ENCODE results near the gene ZNF750.

ZNF750 gene

DNA sequence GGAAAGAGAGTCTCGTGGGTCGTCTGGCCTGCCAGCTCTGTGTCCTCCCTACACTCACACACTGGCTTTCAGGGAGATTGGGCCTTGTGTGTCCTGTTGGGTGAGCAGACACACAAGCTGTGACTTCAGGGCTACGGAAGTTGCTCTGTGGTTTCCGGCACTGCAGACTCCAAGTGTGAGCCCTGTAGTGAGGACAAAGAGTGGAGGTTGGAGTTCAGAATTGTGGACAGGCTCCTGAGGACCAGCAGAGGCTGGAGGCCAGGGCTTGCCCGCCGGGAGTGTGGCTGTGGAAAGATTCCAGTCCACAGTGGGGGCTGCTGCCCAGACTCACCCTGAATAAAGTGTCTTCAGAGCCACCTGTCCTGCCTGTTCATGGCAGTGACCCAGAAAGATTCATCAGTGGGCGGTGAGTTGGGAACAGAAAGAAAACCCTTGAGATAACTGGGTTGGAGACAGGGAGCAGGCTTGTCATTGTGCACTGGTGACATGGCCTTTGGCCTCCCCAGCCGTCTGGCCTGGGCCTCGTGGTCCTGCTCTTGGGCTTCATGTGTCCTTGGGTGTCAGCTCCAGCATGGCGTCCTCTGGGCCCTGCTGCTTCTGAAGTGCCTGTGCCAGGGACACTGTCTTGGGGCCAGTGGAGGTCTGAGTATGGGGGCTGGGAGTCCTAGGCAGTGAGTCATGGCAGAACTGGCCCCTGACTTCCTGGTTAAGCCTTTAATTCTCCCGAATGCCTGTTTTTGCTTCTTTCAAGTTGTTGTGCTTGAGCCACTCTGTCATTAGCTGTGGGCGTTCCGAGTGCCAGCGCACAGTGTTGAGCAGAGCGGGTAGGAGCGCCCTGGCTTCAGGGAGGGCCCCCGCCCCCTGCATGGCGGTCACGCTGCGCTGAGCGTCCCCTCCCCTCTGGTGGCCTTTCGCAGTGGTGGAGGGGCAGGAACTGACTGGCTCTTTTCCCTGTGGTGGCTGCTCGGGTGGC, 19.9 kb upstream of the ZNF750 start:
- DNase-seq (ENCODE audit: low spot score), result peak; percentile 67

DNA sequence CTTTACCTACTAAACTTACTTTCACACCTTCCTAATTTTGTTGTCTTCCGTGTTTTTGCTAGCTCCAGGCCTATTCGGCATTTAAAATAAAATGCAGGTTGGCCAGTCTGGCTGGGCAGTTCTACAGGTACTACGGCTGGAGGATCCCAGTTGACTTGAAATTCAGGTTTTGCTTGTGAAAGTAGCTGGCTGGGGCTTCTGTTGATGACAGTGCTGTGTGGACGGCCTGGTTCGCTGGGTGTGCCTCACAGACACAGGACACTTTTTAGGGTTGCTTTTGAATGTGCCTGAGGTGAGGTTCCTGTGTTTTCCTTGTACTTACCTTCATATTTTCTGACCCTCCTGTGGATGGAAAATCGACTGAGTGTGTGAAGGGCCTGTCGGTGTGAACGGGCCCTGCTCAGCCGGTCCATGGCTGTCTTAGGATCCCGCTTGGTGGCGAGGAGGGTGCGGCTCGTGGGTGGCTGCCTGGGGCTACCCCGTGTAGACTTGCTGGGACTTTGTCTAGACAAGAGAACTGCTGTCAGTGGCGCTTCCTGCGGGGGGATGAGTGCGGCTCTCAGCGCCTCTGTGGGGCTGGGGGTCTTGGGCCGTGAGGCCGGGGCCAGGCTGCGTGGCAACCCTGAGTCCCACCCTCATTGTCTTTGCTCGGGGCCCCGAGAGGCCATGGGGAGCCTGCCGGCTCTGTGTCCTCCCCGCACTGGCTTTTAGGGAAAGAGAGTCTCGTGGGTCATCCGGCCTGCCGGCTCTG, 18.7 kb upstream of the ZNF750 start:
- peak; percentile 34 for DNase-seq (ENCODE audit: low spot score)

DNA sequence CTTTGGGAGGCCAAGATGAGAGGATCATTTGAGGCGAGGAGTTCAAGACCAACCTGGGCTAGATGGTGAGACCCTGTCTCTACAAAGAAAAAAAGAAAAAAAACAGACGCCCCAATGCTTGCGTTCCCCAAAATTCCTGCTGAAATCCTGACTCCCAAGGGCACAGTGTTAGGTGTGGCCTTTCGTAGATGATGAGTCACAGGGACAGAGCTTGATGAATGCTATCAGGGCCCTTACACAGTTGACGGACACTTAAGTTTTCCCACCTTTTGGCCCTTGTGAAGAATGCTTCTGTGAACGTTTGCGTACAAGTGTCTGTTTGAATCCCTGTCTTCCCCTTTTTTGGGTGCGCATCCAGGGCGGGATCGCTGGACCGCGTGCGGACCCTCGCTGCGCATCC, 16.5 kb upstream of the ZNF750 start:
- no peak for DNase-seq (ENCODE audit: low spot score)

DNA sequence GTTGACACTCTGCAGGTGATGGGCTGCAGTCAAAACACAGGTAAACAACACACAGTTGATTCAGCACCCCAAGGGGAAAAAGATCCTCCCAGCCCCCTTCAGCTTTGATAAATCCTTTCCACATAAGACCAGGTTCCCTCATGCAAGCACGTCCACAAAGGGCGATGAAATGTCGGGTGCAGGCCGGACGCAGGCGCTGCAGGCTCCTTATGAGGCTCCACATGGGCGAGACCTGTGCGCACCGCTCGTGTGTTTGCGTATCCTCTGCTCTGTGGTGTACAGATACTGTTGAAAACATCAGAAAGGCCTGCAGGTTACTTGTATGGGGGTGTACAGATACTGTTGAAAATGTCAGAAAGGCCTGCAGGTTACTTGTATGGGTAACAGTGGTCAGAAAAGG, 14.4 kb upstream of the ZNF750 start:
- DNase-seq (ENCODE audit: low spot score), result no peak

DNA sequence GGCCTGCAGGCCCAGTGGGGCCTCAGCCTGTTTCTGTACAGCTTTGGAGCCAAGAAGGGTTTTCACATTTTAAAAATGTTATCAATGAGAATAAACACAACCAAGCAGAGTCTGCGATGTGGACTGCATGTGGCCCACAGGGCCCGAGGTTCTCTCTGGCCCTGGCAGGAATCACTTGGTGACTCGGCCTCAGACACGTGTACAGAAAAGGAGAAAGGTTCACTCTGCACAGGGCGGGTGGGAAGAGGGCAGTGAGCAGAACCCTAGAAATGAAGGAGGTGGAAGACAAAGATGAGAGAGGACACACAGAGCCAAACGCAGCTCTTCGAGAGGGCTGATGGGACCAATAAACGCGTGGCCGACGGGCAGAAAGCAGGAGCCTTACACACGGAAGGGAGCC, 11.6 kb upstream of the ZNF750 start:
- DNase-seq (ENCODE audit: low spot score), result no peak

DNA sequence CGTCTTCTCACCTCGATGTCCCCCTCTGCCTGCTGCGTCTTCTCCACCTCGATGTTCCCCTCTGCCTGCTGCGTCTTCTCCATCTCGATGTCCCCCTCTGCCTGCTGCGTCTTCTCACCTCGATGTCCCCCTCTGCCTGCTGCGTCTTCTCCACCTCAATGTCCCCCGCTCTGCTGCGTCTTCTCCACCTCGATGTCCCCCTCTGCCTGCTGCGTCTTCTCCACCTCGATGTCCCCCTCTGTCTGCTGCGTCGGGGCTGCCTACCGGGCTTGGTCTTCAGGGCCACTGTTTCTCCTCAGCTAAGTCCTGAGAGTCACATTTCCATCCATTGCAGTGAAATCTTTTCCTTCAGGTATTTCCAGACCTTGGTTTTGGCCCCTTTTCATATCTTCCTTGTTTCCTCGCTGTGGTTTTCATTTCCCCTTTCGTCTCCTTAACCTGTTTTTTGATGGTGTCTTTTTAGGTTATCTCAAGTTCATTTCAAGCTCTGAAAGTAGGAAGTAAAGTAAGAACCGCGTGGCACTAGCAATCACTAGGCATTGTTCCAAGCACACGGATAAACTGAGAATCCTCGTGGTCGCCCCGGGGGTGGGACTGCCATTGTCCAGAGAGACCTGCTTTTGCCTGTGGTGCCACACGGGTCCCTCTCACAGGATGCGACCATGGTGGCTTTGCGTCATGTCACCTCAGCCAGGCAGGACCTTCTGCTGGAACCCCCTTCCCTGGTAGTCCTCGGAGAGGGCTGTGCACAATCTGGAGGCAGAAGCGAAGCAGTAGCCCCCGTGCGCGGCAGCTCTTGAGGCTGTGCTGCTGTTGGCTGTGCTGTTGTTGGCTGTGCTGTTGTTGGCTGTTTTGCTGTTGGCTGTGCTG, 9.5 kb upstream of the ZNF750 start:
- no peak for DNase-seq (ENCODE audit: low spot score)

DNA sequence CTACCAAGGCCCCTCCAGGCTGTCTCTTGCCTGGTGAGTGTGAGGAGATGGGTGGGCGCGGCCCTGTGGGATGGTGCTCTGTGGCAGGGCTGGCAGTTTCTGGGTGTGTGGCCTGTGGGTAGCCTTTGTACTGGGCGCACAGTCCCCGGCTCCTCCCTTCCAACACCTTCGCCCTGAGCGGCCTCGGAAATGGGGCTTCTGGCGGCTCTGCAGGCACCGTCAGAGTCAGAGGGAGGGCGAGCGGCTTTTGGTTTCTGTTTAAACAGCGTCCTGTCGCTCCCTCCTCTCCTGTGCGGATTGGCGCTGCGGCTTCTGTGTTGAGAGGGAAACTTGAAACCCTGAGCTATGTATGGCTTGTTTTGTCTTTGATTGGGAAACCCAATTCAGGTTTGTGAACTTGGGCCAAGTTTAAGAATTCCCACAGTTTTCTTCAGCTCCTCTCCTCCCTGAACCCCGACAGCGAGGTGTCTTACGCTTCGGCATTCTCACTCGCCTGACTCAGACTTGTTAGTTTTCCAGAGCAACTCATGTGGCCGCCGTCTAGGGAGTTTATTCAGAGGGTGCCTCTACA, 8.3 kb upstream of the ZNF750 start:
- peak; percentile 47 for DNase-seq (ENCODE audit: low spot score)

DNA sequence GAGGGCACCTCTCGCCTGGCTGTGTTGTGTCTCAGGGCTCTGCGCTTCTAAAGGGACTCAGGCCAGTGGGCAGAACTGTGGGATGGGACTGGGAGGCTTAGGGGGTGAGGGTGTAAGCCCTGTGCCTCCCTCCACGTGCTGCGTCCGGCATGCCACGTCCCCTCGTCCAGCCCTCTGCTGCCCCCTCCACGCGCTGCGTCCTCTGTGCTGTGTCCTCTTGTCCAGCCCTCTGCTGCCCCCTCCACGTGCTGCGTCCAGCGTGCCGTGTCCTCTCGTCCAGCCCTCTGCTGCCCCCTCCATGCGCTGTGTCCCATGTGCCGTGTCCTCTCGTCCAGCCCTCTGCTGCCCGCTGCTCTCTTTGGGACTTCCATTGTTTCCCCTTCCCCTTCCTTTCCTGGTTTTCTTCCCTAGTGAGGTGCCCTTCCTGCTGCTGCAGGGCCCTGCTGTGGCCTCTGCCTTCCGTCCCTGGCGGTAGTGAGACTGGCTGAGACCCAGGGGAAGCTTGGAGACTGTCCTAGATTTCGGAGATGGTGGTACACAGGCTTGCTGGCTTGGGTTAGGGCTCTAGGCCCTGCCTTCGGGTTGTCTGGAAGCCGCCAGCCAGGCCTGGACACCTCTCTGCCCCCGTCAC, 6.4 kb upstream of the ZNF750 start:
- DNase-seq (ENCODE audit: low spot score), result no peak

- no peak for DNase-seq (ENCODE audit: low spot score)
Measured at GRCh38 chr17:82845163-82845807, 5.5 kb upstream of the ZNF750 start.

GRCh38 chr17:82844796-82845162, 5.0 kb upstream of the ZNF750 start:
- no peak for DNase-seq (ENCODE audit: low spot score)

GRCh38 chr17:82843904-82844680, 4.3 kb upstream of the ZNF750 start:
- DNase-seq (ENCODE audit: low spot score), result no peak

DNA sequence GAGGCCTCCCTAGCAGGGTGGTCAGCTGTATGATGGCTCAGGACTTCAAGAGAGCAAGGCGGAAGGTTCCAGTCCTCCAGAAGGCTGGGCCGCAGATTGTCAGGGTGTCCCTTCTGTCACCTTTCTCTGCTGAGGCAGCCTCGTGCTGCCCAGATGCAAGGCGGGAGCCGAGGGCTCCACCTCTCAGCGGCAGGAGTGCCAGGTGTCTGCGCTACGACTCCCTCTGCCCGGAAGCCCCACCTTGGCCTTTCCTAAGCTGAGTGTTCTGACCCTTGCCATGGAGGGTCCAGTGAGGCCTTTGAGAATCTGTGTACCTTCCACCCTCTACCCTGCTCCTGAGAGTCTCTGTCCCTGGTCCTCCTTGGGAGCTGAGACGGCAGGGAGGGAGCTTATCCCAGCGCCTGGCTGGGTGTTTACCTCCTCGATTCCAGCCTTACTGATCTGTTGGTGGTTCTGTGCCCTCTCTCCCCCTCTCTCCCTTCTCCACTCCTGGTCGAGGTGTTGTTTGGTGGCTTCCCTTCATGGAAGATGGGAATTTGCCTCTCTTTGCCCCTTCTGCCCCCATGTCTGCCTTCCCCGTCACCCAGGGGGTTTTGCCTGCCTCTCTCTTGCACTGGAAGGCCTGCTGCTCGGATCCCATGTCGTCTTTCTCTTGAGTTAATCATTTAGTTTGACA, 2.2 kb upstream of the ZNF750 start:
- DNase-seq (ENCODE audit: low spot score), result no peak

- DNase-seq (ENCODE audit: low spot score), result no peak
Measured at GRCh38 chr17:82840431-82840831, 609 bp upstream of the ZNF750 start.

DNA sequence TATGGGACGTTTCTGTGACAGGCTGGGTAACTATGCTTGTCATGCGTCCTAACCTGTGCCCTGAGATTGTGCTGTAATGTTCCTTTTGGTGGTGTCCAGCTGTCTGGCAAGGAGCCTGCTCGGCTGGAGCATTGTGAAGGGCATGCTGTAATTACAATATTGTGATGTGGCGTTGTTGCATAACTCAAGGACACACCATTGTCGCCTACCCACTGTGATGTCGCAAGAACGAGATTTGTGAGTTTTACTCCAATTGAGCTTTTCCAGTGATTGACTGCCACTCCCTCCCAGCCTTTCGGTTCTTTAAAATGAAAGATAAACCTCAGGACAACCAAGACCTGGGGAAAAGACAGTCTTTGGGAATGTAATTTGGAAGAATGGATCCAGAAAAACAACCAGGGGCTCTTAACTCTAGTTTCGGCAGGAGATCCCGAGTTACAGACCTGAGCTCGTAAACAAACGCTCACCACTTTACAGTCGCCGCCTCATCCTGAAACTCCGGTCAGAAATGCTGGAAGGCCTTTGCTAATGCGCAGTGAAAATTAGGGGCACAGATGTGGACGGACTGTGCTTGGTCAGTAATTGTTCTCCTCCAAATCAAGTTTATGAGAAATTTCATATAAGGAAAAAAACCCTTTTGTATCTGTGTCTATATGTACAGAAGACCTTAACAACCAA, 1.3 kb downstream of the ZNF750 start:
- no peak for DNase-seq (ENCODE audit: low spot score)

DNA sequence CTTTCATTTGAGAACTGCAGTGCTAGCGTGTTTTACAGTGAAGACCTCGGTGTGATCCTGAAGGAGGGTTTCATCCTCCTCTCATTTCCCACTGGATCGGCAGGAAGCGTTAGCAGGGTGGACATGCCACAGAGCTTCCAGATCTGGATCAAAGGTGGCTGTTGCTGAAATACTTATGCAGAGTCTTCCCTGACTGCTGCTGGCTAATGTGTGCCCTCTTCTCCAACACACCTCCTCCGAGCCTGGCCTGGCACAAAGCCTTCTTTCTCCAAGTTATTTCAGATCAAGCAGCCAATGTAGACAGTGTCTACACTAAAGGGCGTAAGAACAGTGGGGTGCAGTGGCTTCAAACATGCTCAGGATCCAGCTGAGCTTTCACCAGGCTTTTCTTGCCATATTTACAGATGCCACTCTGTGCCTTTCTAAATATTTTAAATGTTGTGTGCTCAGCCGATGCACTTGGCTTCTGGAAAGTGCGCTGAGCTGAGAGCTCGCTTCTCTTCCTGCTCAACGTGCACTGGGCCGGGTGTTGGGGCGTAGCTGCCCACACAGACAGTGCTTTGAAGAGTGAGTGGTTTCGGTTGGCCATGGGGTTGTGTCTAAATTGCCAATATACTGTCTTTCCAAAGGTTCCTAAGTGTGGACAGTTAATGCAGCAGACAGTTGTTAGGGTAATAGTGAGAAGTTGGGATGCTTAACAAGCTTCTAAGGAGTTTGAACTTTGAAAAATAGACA, 2.1 kb downstream of the ZNF750 start:
- no peak for DNase-seq (ENCODE audit: low spot score)

DNA sequence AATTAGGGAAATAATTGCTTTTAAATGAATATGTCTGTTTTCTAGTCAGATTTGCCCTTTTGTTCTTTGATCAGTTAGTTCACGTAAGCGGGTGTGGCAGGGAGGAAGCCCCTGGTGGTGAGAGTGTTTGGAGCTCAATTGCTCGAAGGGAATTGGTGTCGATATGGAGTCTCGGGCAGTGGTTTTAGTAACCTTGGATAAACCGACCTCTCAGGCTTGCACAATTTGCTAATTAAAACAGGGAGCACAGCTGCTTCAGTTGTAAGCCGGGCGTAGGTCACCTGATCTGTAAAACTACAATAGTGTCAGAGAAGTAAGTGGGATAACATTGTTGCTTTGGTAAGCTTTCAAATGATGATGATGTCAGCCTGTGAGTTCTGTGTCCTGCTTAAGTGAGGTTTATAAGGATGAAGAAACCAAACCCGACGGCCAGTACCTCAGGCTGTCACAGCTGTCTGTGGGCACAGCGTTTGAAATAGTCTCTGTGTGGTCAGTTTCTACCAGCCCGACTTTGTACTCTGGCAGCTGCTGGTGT, 2.9 kb downstream of the ZNF750 start:
- DNase-seq (ENCODE audit: low spot score), result no peak

DNA sequence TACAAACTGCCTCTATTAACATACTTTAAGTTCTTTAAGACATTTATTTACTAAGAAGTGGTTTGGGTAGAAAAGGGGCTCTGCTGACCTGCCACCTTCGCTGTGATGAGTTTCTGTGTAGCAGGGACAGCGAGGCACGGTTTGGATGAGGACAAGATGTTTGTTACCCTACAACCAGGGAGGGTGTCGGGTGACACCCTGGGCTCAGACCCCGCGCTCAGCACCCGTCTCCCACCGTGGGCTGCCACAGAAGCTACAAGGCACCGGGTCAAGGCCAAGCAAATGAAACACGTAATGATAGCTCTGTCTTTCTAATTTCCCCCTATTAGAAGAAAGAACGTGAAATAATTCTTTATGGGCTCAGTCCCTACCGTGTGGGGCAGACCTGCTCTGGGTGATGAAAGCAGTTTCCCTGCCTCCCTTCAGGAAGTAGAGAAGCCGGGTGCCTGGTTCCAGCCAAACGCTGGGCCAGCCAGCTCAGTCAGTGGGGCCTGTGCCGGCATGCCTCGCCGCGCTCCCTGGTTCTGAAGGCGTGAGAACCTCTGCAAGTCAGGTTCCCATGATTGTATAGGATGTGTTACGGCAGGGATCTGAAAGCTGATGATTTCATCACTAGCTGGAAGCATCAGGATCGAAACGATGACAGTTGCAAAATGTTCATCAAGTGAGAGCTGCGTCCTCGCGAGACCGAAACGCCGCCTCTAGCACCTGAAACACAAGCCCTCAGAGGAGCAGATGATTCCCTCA, 3.9 kb downstream of the ZNF750 start:
- no peak for DNase-seq (ENCODE audit: low spot score)
